Smooth muscle cell (in vitro differentiated cells): ENCODE results near the gene SAC3D1. TPM values are rescaled to one million over a fixed set of nuclear protein-coding genes. Genes with fewer than 3 reads are reported as not detected.

ENCODE experiments used
- DNase-seq: peaks from one replicate; lab custom pipeline; 2025; ENCODE audit not compliant: unreplicated experiment; lab: John Stamatoyannopoulos, UW
- H2AFZ ChIP-seq: fragments of 200-600 bp; sonication (generic); 2 replicates; pipeline ENCODE4 v1.6.0; 2016; ENCODE audit warnings: antibody characterized with exemption, low read depth, mild to moderate bottlenecking
- H3F3A ChIP-seq: fragments of 200-600 bp; sonication (generic); 2 replicates; pipeline ENCODE4 v1.6.0; 2017; ENCODE audit warnings: antibody characterized with exemption, low read depth
- H3K27ac ChIP-seq: fragments of 200-600 bp; sonication (generic); 2 replicates; pipeline ENCODE4 v1.5.1; 2016; ENCODE audit warnings: low read depth, mild to moderate bottlenecking
- H3K27me3 ChIP-seq: fragments of 200-600 bp; sonication (generic); 2 replicates; pipeline ENCODE4 v1.6.1; 2016; ENCODE audit warnings: low read depth, mild to moderate bottlenecking
- H3K36me3 ChIP-seq: fragments of 200-600 bp; sonication (generic); 2 replicates; pipeline ENCODE4 v1.5.1; 2016; ENCODE audit warnings: low read depth
- H3K4me1 ChIP-seq: fragments of 200-600 bp; sonication (generic); 2 replicates; pipeline ENCODE4 v1.5.1; 2016; ENCODE audit warnings: low read depth
- H3K4me2 ChIP-seq: fragments of 200-600 bp; sonication (generic); 2 replicates; pipeline ENCODE4 v1.6.0; 2016; ENCODE audit warnings: mild to moderate bottlenecking
- H3K4me3 ChIP-seq: fragments of 200-600 bp; sonication (generic); 2 replicates; pipeline ENCODE4 v1.5.1; 2016; ENCODE audit warnings: mild to moderate bottlenecking
- H3K79me2 ChIP-seq: fragments of 200-600 bp; sonication (generic); 2 replicates; pipeline ENCODE4 v1.6.0; 2016; ENCODE audit warnings: low read depth, mild to moderate bottlenecking
- H3K9ac ChIP-seq: fragments of 200-600 bp; sonication (generic); 2 replicates; pipeline ENCODE4 v1.6.0; 2016; ENCODE audit warnings: low read depth
- H3K9me3 ChIP-seq: fragments of 200-600 bp; sonication (generic); replicated peaks from 2 replicates; pipeline ENCODE4 v1.5.1; 2016; ENCODE audit warnings: low read depth
- H4K20me1 ChIP-seq: fragments of 200-600 bp; sonication (generic); 2 replicates; pipeline ENCODE4 v1.6.0; 2016; ENCODE audit warnings: low read depth
- WGBS: methylation state at CpG from one replicate; pipeline ENCODE4 v1.1.7; 2016; ENCODE audit warnings: low lambda C conversion rate; 5-methylcytosine and 5-hydroxymethylcytosine counted together
- polyA plus RNA-seq: library from polyadenylated mRNA; unstranded; fragments of >200 nt; fragmentation: Nextera tagmentation; extraction: Ambion mirVana; gene quantifications from 2 replicates; pipeline ENCODE4 v1.2.1, GENCODE V29; 2016
- total RNA-seq: library from RNA; depleted of rRNA; stranded (reverse); fragments of >200 nt; gene quantifications from 2 replicates; pipeline ENCODE4 v1.2.3, GENCODE V29; 2014
- TF ChIP-seq, protein P1 (sequence below): fragments of 200-600 bp; sonication (generic); IDR thresholded peaks from 2 replicates; pipeline ENCODE4 v1.5.1; 2017; ENCODE audit warnings: borderline replicate concordance, mild to moderate bottlenecking, antibody characterized with exemption; ENCODE audit not compliant: insufficient read depth, poor library complexity, severe bottlenecking

The SAC3D1 gene
- total and polyA plus RNA-seq, 2 experiments from 2014 or later = 7.4 to 26.2 TPM

DNA sequence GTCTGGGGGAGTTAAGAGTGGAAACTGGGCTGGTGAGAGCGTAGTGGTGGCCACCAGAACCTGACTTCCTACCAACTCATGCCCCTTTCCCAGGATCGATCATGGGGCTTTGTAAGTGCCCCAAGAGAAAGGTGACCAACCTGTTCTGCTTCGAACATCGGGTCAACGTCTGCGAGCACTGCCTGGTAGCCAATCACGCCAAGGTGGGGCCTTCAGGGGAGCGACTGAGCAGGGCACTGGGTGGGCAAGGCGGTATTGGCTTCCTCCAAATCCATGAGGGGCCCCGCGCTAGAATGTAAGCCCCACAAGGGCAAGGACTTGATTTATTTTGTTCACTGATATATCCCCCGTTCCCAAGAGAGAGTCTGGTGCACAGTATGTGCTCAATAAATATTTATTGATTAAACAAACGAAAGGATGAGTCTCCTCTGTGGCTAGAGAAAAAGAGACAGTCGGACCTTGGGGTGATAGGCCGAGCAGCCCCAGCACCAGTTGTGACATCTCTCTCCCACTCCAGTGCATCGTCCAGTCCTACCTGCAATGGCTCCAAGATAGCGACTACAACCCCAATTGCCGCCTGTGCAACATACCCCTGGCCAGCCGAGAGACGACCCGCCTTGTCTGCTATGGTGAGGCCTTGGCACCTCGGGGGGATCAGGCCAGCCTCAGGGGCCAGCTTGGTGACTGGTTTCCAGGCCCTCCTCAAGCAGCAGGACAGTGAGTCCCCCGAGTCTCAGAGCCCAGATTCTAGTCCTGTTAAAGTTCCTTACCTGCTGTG lies 43.8 kb downstream of the SAC3D1 start:
- no peaks in the 10 kb centered on the region for H3K9me3 ChIP-seq
- H3K9ac ChIP-seq = peak overlapping the region; percentile 94
- peaks cover 28% of the 10 kb centered on the region for H3K79me2 ChIP-seq
- H3K4me3 ChIP-seq = peak overlapping the region; percentile 81
- no peak overlapping the region for H2AFZ ChIP-seq
- TF ChIP-seq, protein P1, sequence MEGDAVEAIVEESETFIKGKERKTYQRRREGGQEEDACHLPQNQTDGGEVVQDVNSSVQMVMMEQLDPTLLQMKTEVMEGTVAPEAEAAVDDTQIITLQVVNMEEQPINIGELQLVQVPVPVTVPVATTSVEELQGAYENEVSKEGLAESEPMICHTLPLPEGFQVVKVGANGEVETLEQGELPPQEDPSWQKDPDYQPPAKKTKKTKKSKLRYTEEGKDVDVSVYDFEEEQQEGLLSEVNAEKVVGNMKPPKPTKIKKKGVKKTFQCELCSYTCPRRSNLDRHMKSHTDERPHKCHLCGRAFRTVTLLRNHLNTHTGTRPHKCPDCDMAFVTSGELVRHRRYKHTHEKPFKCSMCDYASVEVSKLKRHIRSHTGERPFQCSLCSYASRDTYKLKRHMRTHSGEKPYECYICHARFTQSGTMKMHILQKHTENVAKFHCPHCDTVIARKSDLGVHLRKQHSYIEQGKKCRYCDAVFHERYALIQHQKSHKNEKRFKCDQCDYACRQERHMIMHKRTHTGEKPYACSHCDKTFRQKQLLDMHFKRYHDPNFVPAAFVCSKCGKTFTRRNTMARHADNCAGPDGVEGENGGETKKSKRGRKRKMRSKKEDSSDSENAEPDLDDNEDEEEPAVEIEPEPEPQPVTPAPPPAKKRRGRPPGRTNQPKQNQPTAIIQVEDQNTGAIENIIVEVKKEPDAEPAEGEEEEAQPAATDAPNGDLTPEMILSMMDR = no peak
- peak overlapping the region; percentile 92 for H3K27ac ChIP-seq
- no peaks in the 10 kb centered on the region for H4K20me1 ChIP-seq
- no peaks in the 10 kb centered on the region for H3F3A ChIP-seq
- peaks cover 11% of the 10 kb centered on the region for H3K4me1 ChIP-seq
- peak overlapping the region; percentile 96 for H3K4me2 ChIP-seq
- WGBS = 55% methylated on average over 23 of the region's 23 CpGs
- no peaks in the 10 kb centered on the region for H3K27me3 ChIP-seq
- DNase-seq = no peak
- no peaks in the 10 kb centered on the region for H3K36me3 ChIP-seq

DNA sequence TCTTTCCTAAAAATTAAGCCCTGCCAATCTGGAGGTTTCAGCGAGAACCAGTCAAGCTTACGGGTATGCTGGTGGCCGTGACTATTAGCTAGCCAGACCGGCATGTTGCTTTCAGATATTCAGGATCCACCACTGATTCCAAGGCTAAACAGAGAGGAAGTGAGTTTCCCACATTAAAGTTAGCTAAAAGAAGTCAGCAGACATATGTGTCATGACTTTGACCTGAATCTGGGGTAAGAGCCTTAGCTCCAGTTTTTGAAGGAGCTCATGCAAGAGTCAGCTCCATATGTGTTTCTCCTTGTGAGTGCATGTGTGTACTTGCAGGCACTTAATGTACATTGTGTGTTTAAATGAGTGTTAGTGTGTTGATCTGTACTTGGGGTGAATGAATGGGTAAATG lies 44.4 kb downstream of the SAC3D1 start:
- H3K27ac ChIP-seq = peak overlapping the region; percentile 92
- no peak overlapping the region for H2AFZ ChIP-seq
- TF ChIP-seq, protein P1 = no peak
- H3F3A ChIP-seq = no peaks in the 10 kb centered on the region
- H3K27me3 ChIP-seq = no peaks in the 10 kb centered on the region
- no peak for DNase-seq
- H4K20me1 ChIP-seq = no peaks in the 10 kb centered on the region
- H3K4me2 ChIP-seq = peak overlapping the region; percentile 96
- H3K79me2 ChIP-seq = peaks cover 28% of the 10 kb centered on the region
- H3K9me3 ChIP-seq = no peaks in the 10 kb centered on the region
- WGBS = 98% methylated on average over 4 of the region's 4 CpGs
- H3K9ac ChIP-seq = no peak overlapping the region
- H3K36me3 ChIP-seq = no peaks in the 10 kb centered on the region
- H3K4me3 ChIP-seq = no peak overlapping the region
- peaks cover 11% of the 10 kb centered on the region for H3K4me1 ChIP-seq

DNA sequence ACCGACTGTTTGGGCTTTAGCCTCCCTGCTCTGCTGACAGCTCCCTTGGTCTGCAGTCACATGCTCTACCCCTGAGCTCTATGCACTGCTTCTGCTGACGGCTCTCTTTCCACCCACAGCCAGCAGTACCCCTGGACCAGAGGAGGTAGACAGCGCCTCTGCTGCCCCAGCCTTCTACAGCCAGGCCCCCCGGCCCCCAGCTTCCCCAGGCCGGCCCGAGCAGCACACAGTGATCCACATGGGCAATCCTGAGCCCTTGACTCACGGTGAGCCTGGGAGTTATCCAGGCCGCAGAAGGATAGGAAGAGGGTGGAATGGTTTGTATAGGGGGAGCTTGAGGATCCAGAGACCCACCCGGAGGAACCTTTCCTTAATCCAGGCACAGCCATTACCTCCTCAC lies 45.8 kb downstream of the SAC3D1 start:
- Histone ChIP-seq H3K4me1 (peaks cover 11% of the 10 kb centered on the region), H3F3A (no peaks in the 10 kb centered on the region), H3K4me3 (no peak overlapping the region), H2AFZ (no peak overlapping the region), H3K9me3 (no peaks in the 10 kb centered on the region), H3K27me3 (no peaks in the 10 kb centered on the region), H3K4me2 (no peak overlapping the region), H4K20me1 (no peaks in the 10 kb centered on the region), H3K9ac (no peak overlapping the region), H3K79me2 (peaks cover 28% of the 10 kb centered on the region), H3K27ac (no peak overlapping the region), H3K36me3 (no peaks in the 10 kb centered on the region)
- WGBS = 96% methylated on average over 9 of the region's 9 CpGs
- TF ChIP-seq, protein P1 = no peak
- no peak for DNase-seq

DNA sequence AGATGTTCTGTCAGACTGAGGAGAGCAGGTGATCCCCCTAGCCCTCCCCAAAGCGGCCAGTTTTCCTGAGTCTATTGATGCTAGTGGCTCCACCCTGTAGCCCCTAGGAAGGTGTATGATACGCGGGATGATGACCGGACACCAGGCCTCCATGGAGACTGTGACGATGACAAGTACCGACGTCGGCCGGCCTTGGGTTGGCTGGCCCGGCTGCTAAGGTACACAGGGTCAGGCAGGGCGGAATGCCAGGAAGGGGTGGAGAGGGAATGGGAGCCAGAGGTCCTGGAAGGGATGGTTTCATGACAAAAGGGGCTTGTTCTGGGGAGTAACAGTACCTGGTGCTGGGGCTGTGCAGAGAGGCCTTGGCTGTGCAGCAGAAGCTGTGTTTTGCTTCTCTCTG lies 46.2 kb downstream of the SAC3D1 start:
- TF ChIP-seq, protein P1 = no peak

More for the DNA sequence above, 46.2 kb downstream of the SAC3D1 start:
- no peak for DNase-seq
- H2AFZ ChIP-seq = no peak overlapping the region
- no peaks in the 10 kb centered on the region for H3K9me3 ChIP-seq
- WGBS = 97% methylated on average over 11 of the region's 11 CpGs
- no peak overlapping the region for H3K27ac ChIP-seq
- no peaks in the 10 kb centered on the region for H3K36me3 ChIP-seq
- peaks cover 11% of the 10 kb centered on the region for H3K4me1 ChIP-seq
- no peaks in the 10 kb centered on the region for H4K20me1 ChIP-seq
- no peaks in the 10 kb centered on the region for H3K27me3 ChIP-seq
- no peaks in the 10 kb centered on the region for H3F3A ChIP-seq
- H3K4me2 ChIP-seq = no peak overlapping the region
- H3K9ac ChIP-seq = no peak overlapping the region
- peaks cover 25% of the 10 kb centered on the region for H3K79me2 ChIP-seq
- H3K4me3 ChIP-seq = no peak overlapping the region
